HCT116 (cell line): ENCODE data around the gene ATP5F1D. TPM values are rescaled to one million over a fixed set of nuclear protein-coding genes. Genes with fewer than 3 reads are reported as not detected.

Source experiments
- ATAC-seq: fragments of 200-7000 bp; cut with Tn5 transposase; 2 replicates; pipeline ENCODE4 v1.9.1; 2020; ENCODE audit warnings: mild to moderate bottlenecking, moderate library complexity
- BruUV-seq: library from RNA; stranded (reverse); fragments of 400-500 nt; replicated peaks from 2 replicates; lab custom pipeline; 2021; lab: Mats Ljungman, UMichigan
- CTCF ChIA-PET: fragments of 300-600 bp; sonication (Branson Sonifier 250); formaldehyde crosslinking; loops from one replicate; lab custom pipeline; 2021; ENCODE audit warnings: antibody characterized with exemption; lab: Charles Lee
- POLR2A ChIA-PET: fragments of 300-600, 350-600 bp; sonication (Branson Sonifier 250); formaldehyde crosslinking; loops from one replicate; lab custom pipeline; 2021; ENCODE audit warnings: antibody characterized with exemption; lab: Charles Lee
- RAD21 ChIA-PET, 2 experiments: fragments of 300-600 bp; sonication (Branson Sonifier 250); formaldehyde crosslinking; loops; one replicate each; lab custom pipeline; 2023; ENCODE audit warnings: low total read pairs in 2 of 2; ENCODE audit not compliant: uncharacterized antibody in 2 of 2, unreplicated experiment in 2 of 2, low non-redundant PET in 1 of 2; lab: Charles Lee
- DNase-seq: peaks from one replicate; pipeline ENCODE4 v3.0.0-alpha.2; 2010; ENCODE audit warnings: low read depth, low spot score
- H2AFZ ChIP-seq: fragments of 200-600 bp; shearing (Covaris generic), sonication (generic); 2 replicates; pipeline ENCODE4 v1.6.1; 2017; ENCODE audit warnings: low read depth, mixed run types, mixed read lengths, antibody characterized with exemption, low read length; ENCODE audit not compliant: poor library complexity, severe bottlenecking
- H3K27ac ChIP-seq: 2 replicates; pipeline ENCODE4 v1.5.1; 2012; ENCODE audit warnings: low read depth, low read length
- H3K27me3 ChIP-seq: fragments of 200-600 bp; sonication (generic); 2 replicates; pipeline ENCODE4 v1.6.1; 2016; ENCODE audit warnings: mixed run types, low read length, mixed read lengths; ENCODE audit not compliant: insufficient read depth
- H3K36me3 ChIP-seq, 2 experiments: fragments of 200-500 bp in 1 of 2; fragments of 200-600 bp in 1 of 2; sonication (Bioruptor generic) in 1 of 2; sonication (generic) in 1 of 2; 2 replicates each; pipeline versions ENCODE4 v1.5.1 to v1.6.1; 2014 to 2016; ENCODE audit warnings: low read length in 2 of 2, inconsistent platforms in 1 of 2, mixed read lengths in 1 of 2, mixed run types in 1 of 2; ENCODE audit not compliant: insufficient read depth in 2 of 2, control insufficient read depth in 1 of 2
- H3K4me1 ChIP-seq, 2 experiments: fragments of 200-600 bp in 1 of 2; sonication (generic) in 1 of 2; 2 replicates each; pipeline versions ENCODE4 v1.5.1 to v1.6.1; 2012 to 2017; ENCODE audit warnings: low read length in 2 of 2, inconsistent platforms in 1 of 2, mild to moderate bottlenecking in 1 of 2, mixed read lengths in 1 of 2, mixed run types in 1 of 2, moderate library complexity in 1 of 2; ENCODE audit not compliant: insufficient read depth in 2 of 2, control insufficient read depth in 1 of 2
- H3K4me2 ChIP-seq: fragments of 200-600 bp; sonication (generic); 2 replicates; pipeline ENCODE4 v1.6.1; 2017; ENCODE audit warnings: mixed run types, low read length, mixed read lengths
- H3K4me3 ChIP-seq, 2 experiments: fragments of 200-600 bp in 1 of 2; sonication (generic) in 1 of 2; replicated peaks in 1 of 2; 2 replicates each; pipeline ENCODE4 v1.5.1; 2011 to 2016; ENCODE audit warnings: low read length in 2 of 2, control low read depth in 1 of 2, low read depth in 1 of 2, mild to moderate bottlenecking in 1 of 2, mixed read lengths in 1 of 2, mixed run types in 1 of 2
- H3K79me2 ChIP-seq: fragments of 200-600 bp; sonication (generic); 2 replicates; pipeline ENCODE4 v1.6.1; 2017; ENCODE audit warnings: mild to moderate bottlenecking, mixed run types, low read length, moderate library complexity, mixed read lengths; ENCODE audit not compliant: insufficient read depth
- H3K9ac ChIP-seq: fragments of 200-600 bp; sonication (generic); 2 replicates; pipeline ENCODE4 v1.6.1; 2016; ENCODE audit warnings: low read length, mixed read lengths
- H3K9me2 ChIP-seq: fragments of 200-600 bp; sonication (generic), shearing (Covaris generic); 2 replicates; pipeline ENCODE4 v1.6.1; 2017; ENCODE audit warnings: mixed run types, mild to moderate bottlenecking, moderate library complexity; ENCODE audit not compliant: insufficient read depth
- H3K9me3 ChIP-seq, 2 experiments: fragments of 200-500 bp in 1 of 2; fragments of 200-600 bp in 1 of 2; sonication (Bioruptor generic) in 1 of 2; sonication (generic) in 1 of 2; 2 replicates each; pipeline ENCODE4 v1.6.1; 2014 to 2017; ENCODE audit warnings: low read length in 2 of 2, mixed read lengths in 2 of 2, inconsistent platforms in 1 of 2, low read depth in 1 of 2, mild to moderate bottlenecking in 1 of 2, mixed run types in 1 of 2, moderate library complexity in 1 of 2; ENCODE audit not compliant: control insufficient read depth in 1 of 2, insufficient read depth in 1 of 2
- H4K20me1 ChIP-seq: fragments of 200-600 bp; sonication (generic), shearing (Covaris generic); 2 replicates; pipeline ENCODE4 v1.6.1; 2017; ENCODE audit warnings: mixed run types, mild to moderate bottlenecking, moderate library complexity; ENCODE audit not compliant: insufficient read depth
- CBX3 ChIP-seq: IDR thresholded peaks from 2 replicates; pipeline ENCODE4 v1.6.1; 2012; ENCODE audit warnings: low read depth
- CEBPB ChIP-seq: IDR thresholded peaks from 2 replicates; pipeline ENCODE4 v1.6.1; 2012; ENCODE audit warnings: low read depth
- EGR1 ChIP-seq: IDR thresholded peaks from 2 replicates; pipeline ENCODE4 v1.6.1; 2012; ENCODE audit warnings: low read depth
- ELF1 ChIP-seq: IDR thresholded peaks from 2 replicates; pipeline ENCODE4 v1.6.1; 2012; ENCODE audit warnings: low read depth, borderline replicate concordance
- EZH2 ChIP-seq: fragments of 200-600 bp; sonication (generic); IDR thresholded peaks from 2 replicates; pipeline ENCODE4 v1.6.1; 2017; ENCODE audit warnings: antibody characterized with exemption, mixed run types
- EZH2phosphoT487 ChIP-seq: fragments of 200-600 bp; IDR thresholded peaks from 2 replicates; pipeline ENCODE4 v1.6.1; 2018; ENCODE audit warnings: antibody characterized with exemption, borderline replicate concordance
- FOSL1 ChIP-seq: IDR thresholded peaks from 2 replicates; pipeline ENCODE4 v1.6.1; 2012; ENCODE audit warnings: low read depth
- JUND ChIP-seq: IDR thresholded peaks from 2 replicates; pipeline ENCODE4 v1.6.1; 2012
- POLR2A ChIP-seq: IDR thresholded peaks from 2 replicates; pipeline ENCODE4 v1.7.0; 2011; ENCODE audit warnings: borderline replicate concordance; ENCODE audit not compliant: insufficient read depth, insufficient read length; ENCODE audit errors: extremely low read depth
- POLR2AphosphoS5 ChIP-seq: IDR thresholded peaks from 2 replicates; pipeline ENCODE4 v1.6.1; 2011; ENCODE audit warnings: mild to moderate bottlenecking, low read depth, low read length, moderate library complexity
- SIN3A ChIP-seq: IDR thresholded peaks from 2 replicates; pipeline ENCODE4 v1.6.1; 2012; ENCODE audit warnings: low read depth
- SP1 ChIP-seq: IDR thresholded peaks from 2 replicates; pipeline ENCODE4 v1.6.1; 2012; ENCODE audit warnings: low read depth
- TCF7L2 ChIP-seq: IDR thresholded peaks from 2 replicates; pipeline ENCODE4 v1.7.0; 2011; ENCODE audit warnings: borderline replicate concordance, inconsistent platforms; ENCODE audit not compliant: insufficient read depth, insufficient read length; ENCODE audit errors: extremely low read depth
- ZFX ChIP-seq: fragments of 450-650 bp; IDR thresholded peaks from 2 replicates; pipeline ENCODE4 v1.6.1; 2017
- ZNF274 ChIP-seq: fragments of 200-500 bp; sonication (Bioruptor generic); IDR thresholded peaks from 2 replicates; pipeline ENCODE4 v1.6.1; 2014; ENCODE audit warnings: mild to moderate bottlenecking, low read depth, low read length, inconsistent platforms
- intact Hi-C: fragments of 100-400 bp; cut with micrococcal nuclease; formaldehyde crosslinking; loops from 2 replicates; pipeline ENCODE4 v1.10.0; 2022
- total RNA-seq: library from RNA; stranded (reverse); gene quantifications from one replicate; pipeline ENCODE4 v1.2.1, GENCODE V29; 2021; ENCODE audit not compliant: unreplicated experiment
- TF ChIP-seq, protein P1 (sequence below), 3 experiments: fragments of 200-600 bp in 1 of 3; sonication (generic) in 1 of 3; IDR thresholded peaks in 2 of 3; conservative IDR thresholded peaks in 1 of 3; 2 replicates each; pipeline ENCODE4 v1.5.1; 2012 to 2017; ENCODE audit warnings: low read depth in 2 of 3, low read length in 2 of 3, antibody characterized with exemption in 1 of 3, borderline replicate concordance in 1 of 3, control low read depth in 1 of 3, mild to moderate bottlenecking in 1 of 3, mixed read lengths in 1 of 3, mixed run types in 1 of 3, moderate library complexity in 1 of 3; ENCODE audit not compliant: insufficient read depth in 1 of 3
- TF ChIP-seq, protein P2 (sequence below): IDR thresholded peaks from 2 replicates; pipeline ENCODE4 v1.6.1; 2011; ENCODE audit warnings: mild to moderate bottlenecking, low read length, moderate library complexity; ENCODE audit not compliant: insufficient replicate concordance; ENCODE audit errors: extremely low read depth
- TF ChIP-seq, protein P3 (sequence below): IDR thresholded peaks from 2 replicates; pipeline ENCODE4 v1.6.1; 2012
- TF ChIP-seq, protein P4 (sequence below): IDR thresholded peaks from 2 replicates; pipeline ENCODE4 v1.6.1; 2012

Gene ATP5F1D
- total RNA-seq, 1 experiment from 2014 or later = 428 TPM

DNA sequence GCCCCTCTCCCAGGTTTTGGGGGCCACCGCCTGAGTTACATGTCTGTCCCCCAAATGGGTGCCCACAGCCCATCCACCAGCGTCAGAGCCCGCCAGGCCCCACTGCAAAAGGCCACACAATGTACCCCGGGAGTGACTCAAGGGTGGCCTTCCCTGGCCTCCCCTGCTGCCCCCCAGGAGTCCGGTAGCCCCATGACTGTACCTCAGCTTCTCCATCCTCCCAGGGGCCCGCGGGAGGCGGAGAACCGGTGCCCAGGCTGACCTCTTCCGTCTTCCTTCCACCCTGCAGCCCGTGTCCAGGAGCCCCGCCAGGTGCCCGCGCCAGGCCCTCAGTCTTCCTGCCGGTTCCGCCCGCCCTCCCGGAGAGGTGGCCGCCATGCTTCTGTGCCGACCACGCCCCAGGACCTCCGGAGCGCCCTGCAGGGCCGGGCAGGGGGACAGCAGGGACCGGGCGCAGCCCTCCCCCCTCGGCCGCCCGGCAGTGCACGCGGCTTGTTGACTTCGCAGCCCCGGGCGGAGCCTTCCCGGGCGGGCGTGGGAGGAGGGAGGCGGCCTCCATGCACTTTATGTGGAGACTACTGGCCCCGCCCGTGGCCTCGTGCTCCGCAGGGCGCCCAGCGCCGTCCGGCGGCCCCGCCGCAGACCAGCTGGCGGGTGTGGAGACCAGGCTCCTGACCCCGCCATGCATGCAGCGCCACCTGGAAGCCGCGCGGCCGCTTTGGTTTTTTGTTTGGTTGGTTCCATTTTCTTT is 14.1 kb upstream of the ATP5F1D start:
- H3K9me2 ChIP-seq = no peaks in the 10 kb centered on the region
- H3K4me1 ChIP-seq = peaks cover 17 to 35% of the 10 kb centered on the region in 2 experiments
- ChIA-PET RAD21 (no interaction called here), CTCF (interaction anchor here (0.6 to 1.3 kb wide), 4 partner anchors 8 to 114 kb away, joined by 3 to 5 read pairs (median 3); no protein-coding TSS in a partner anchor), POLR2A (interaction anchor here (0.7 to 1.1 kb wide), 2 partner anchors 9 to 41 kb away, joined by 3 to 4 read pairs; partner anchors contain the start of gene CIRBP)
- no peaks in the 10 kb centered on the region for H4K20me1 ChIP-seq
- no peak overlapping the region; a peak in 1 of 4 replicates for H3K4me3 ChIP-seq
- H3K36me3 ChIP-seq = no peaks in the 10 kb centered on the region; a peak in 1 of 4 replicates
- H3K9me3 ChIP-seq = no peaks in the 10 kb centered on the region
- ATAC-seq (peak; percentile 72), DNase-seq (peak; percentile 46)
- peak overlapping the region; percentile 92 for H3K27ac ChIP-seq
- intact Hi-C loops = no loop called here
- H3K79me2 ChIP-seq = no peaks in the 10 kb centered on the region; the same call in 1 of the 2 replicates
- H2AFZ ChIP-seq = no peak overlapping the region
- no peaks in the 10 kb centered on the region for H3K27me3 ChIP-seq
- peak overlapping the region; percentile 47 for H3K9ac ChIP-seq
- H3K4me2 ChIP-seq = peak overlapping the region; percentile 66
- BruUV-seq = no TSS peak
- no peak for TF ChIP-seq ZNF274
- no peak for TF ChIP-seq EZH2
- no peak; the same call in 1 of the 2 replicates for TF ChIP-seq CBX3
- no peak for TF ChIP-seq JUND
- no peak for TF ChIP-seq ELF1
- TF ChIP-seq SIN3A = no peak
- no peak for TF ChIP-seq SP1
- TF ChIP-seq EZH2phosphoT487 = no peak
- TF ChIP-seq CEBPB = no peak
- peak; percentile 49; the same call in 1 of the 2 replicates for TF ChIP-seq POLR2AphosphoS5
- no peak for TF ChIP-seq POLR2A
- TF ChIP-seq, protein P1, sequence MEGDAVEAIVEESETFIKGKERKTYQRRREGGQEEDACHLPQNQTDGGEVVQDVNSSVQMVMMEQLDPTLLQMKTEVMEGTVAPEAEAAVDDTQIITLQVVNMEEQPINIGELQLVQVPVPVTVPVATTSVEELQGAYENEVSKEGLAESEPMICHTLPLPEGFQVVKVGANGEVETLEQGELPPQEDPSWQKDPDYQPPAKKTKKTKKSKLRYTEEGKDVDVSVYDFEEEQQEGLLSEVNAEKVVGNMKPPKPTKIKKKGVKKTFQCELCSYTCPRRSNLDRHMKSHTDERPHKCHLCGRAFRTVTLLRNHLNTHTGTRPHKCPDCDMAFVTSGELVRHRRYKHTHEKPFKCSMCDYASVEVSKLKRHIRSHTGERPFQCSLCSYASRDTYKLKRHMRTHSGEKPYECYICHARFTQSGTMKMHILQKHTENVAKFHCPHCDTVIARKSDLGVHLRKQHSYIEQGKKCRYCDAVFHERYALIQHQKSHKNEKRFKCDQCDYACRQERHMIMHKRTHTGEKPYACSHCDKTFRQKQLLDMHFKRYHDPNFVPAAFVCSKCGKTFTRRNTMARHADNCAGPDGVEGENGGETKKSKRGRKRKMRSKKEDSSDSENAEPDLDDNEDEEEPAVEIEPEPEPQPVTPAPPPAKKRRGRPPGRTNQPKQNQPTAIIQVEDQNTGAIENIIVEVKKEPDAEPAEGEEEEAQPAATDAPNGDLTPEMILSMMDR (IDR thresholded peaks at IDR 0.05 in 2 of 3, conservative IDR thresholded peaks at IDR 0.05 in 1 of 3; ENCODE audit: borderline replicate concordance in 1 of 3, insufficient read depth in 1 of 3, low read depth in 2 of 3, low read length in 2 of 3) = peak in 1 of 3 experiments; percentile 27; a peak in 2 of 6 replicates
- TF ChIP-seq, protein P2, sequence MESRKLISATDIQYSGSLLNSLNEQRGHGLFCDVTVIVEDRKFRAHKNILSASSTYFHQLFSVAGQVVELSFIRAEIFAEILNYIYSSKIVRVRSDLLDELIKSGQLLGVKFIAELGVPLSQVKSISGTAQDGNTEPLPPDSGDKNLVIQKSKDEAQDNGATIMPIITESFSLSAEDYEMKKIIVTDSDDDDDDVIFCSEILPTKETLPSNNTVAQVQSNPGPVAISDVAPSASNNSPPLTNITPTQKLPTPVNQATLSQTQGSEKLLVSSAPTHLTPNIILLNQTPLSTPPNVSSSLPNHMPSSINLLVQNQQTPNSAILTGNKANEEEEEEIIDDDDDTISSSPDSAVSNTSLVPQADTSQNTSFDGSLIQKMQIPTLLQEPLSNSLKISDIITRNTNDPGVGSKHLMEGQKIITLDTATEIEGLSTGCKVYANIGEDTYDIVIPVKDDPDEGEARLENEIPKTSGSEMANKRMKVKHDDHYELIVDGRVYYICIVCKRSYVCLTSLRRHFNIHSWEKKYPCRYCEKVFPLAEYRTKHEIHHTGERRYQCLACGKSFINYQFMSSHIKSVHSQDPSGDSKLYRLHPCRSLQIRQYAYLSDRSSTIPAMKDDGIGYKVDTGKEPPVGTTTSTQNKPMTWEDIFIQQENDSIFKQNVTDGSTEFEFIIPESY = no peak
- peak; percentile 93 for TF ChIP-seq EGR1
- TF ChIP-seq TCF7L2 = no peak
- TF ChIP-seq, protein P3, sequence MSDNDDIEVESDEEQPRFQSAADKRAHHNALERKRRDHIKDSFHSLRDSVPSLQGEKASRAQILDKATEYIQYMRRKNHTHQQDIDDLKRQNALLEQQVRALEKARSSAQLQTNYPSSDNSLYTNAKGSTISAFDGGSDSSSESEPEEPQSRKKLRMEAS = peak; percentile 92
- TF ChIP-seq, protein P4, sequence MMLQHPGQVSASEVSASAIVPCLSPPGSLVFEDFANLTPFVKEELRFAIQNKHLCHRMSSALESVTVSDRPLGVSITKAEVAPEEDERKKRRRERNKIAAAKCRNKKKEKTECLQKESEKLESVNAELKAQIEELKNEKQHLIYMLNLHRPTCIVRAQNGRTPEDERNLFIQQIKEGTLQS = no peak
- no peak for TF ChIP-seq ZFX
- no peak for TF ChIP-seq FOSL1
